Endothelial cell of umbilical vein (primary cell): ENCODE measurements around the gene PNPLA7. TPM values are rescaled to one million over a fixed set of nuclear protein-coding genes. Genes with fewer than 3 reads are reported as not detected.

Experiments
- BruUV-seq: library from RNA; stranded (reverse); fragments of 400-500 nt; replicated peaks from 2 replicates; lab custom pipeline; 2021; lab: Mats Ljungman, UMichigan
- CTCF ChIA-PET: fragments of 300-600, 350-600 bp; sonication (Branson Sonifier 250); formaldehyde crosslinking; loops from one replicate; lab custom pipeline; 2021; ENCODE audit warnings: antibody characterized with exemption, inconsistent platforms; lab: Charles Lee
- POLR2A ChIA-PET: fragments of 300-600, 350-600 bp; sonication (Branson Sonifier 250); formaldehyde crosslinking; loops from one replicate; lab custom pipeline; 2021; ENCODE audit warnings: antibody characterized with exemption, inconsistent platforms; lab: Charles Lee
- DNase-seq: peaks from one replicate; pipeline ENCODE4 v3.0.0-alpha.2; 2011; ENCODE audit warnings: low read depth, low spot score
- FAIRE-seq: peaks from 2 replicates; lab custom pipeline; 2011; peaks lifted over from hg19 to GRCh38; lab: Jason Lieb, UNC
- H2AFZ ChIP-seq: 2 replicates; pipeline ENCODE4 v1.6.0; 2012; ENCODE audit warnings: low read depth, low read length, control low read depth, inconsistent platforms
- H3K27ac ChIP-seq: 2 replicates; pipeline ENCODE4 v1.5.1; 2011; ENCODE audit warnings: low read depth, mild to moderate bottlenecking, control low read depth, low read length, moderate library complexity; ENCODE audit not compliant: insufficient read depth
- H3K27me3 ChIP-seq, 2 experiments: 2 replicates each; pipeline versions ENCODE4 v1.6.0 to v1.6.1; 2011; ENCODE audit warnings: low read length in 2 of 2, mixed read lengths in 1 of 2; ENCODE audit not compliant: control insufficient read depth in 2 of 2, insufficient read depth in 2 of 2
- H3K36me3 ChIP-seq, 2 experiments: 2 replicates in 1 of 2; 3 replicates in 1 of 2; pipeline ENCODE4 v1.5.1; 2011; ENCODE audit warnings: low read length in 2 of 2, mild to moderate bottlenecking in 1 of 2, moderate library complexity in 1 of 2; ENCODE audit not compliant: control insufficient read depth in 2 of 2, insufficient read depth in 2 of 2; ENCODE audit errors: extremely low read depth in 1 of 2
- H3K4me1 ChIP-seq: 3 replicates; pipeline ENCODE4 v1.5.1; 2011; ENCODE audit warnings: mild to moderate bottlenecking, low read length; ENCODE audit not compliant: control insufficient read depth, insufficient read depth; ENCODE audit errors: extremely low read depth
- H3K4me2 ChIP-seq: 2 replicates; pipeline ENCODE4 v1.6.1; 2011; ENCODE audit warnings: low read length, control low read depth, mixed read lengths; ENCODE audit not compliant: insufficient read depth
- H3K4me3 ChIP-seq, 3 experiments: fragments of 200-600 bp in 1 of 3; sonication (generic), shearing (Covaris generic) in 1 of 3; replicated peaks in 1 of 3; 2 replicates each; pipeline ENCODE4 v1.5.1; 2011 to 2016; ENCODE audit warnings: control low read depth in 3 of 3, low read length in 3 of 3, mild to moderate bottlenecking in 2 of 3, inconsistent platforms in 1 of 3, low read depth in 1 of 3, moderate library complexity in 1 of 3; ENCODE audit not compliant: insufficient read depth in 1 of 3
- H3K79me2 ChIP-seq: 2 replicates; pipeline ENCODE4 v1.6.0; 2012; ENCODE audit warnings: low read length, inconsistent platforms; ENCODE audit not compliant: control insufficient read depth, insufficient read depth
- H3K9ac ChIP-seq: replicated peaks from 2 replicates; pipeline ENCODE3; 2011; ENCODE audit warnings: low read length, control low read depth; ENCODE audit not compliant: insufficient read depth; ENCODE audit errors: extremely low read depth
- H3K9me1 ChIP-seq: replicated peaks from 3 replicates; pipeline ENCODE4 v1.6.0; 2011; ENCODE audit warnings: mild to moderate bottlenecking, low read length; ENCODE audit not compliant: control insufficient read depth, insufficient read depth; ENCODE audit errors: extremely low read depth
- H3K9me3 ChIP-seq: replicated peaks from 2 replicates; pipeline ENCODE4 v1.5.1; 2012; ENCODE audit warnings: low read length, inconsistent platforms; ENCODE audit not compliant: control insufficient read depth, insufficient read depth
- H4K20me1 ChIP-seq: replicated peaks from 2 replicates; pipeline ENCODE3; 2011; ENCODE audit warnings: mild to moderate bottlenecking, low read length; ENCODE audit not compliant: control insufficient read depth, insufficient read depth; ENCODE audit errors: extremely low read depth
- EZH2 ChIP-seq: IDR thresholded peaks from 2 replicates; pipeline ENCODE4 v1.6.1; 2012; ENCODE audit warnings: borderline replicate concordance, low read depth, mild to moderate bottlenecking, moderate library complexity, low read length, inconsistent platforms; ENCODE audit not compliant: severe bottlenecking
- FOS ChIP-seq: IDR thresholded peaks from 2 replicates; pipeline ENCODE4 v1.6.1; 2011; ENCODE audit warnings: mild to moderate bottlenecking, low read length, moderate library complexity, borderline replicate concordance; ENCODE audit not compliant: insufficient read depth
- GATA2 ChIP-seq: IDR thresholded peaks from 2 replicates; pipeline ENCODE4 v1.7.0; 2011; ENCODE audit warnings: low read depth, mild to moderate bottlenecking, moderate library complexity, mixed read lengths, low read length; ENCODE audit not compliant: insufficient read length, insufficient read depth
- JUN ChIP-seq: IDR thresholded peaks from 2 replicates; pipeline ENCODE4 v1.6.1; 2011; ENCODE audit warnings: borderline replicate concordance, low read depth; ENCODE audit not compliant: insufficient read length, insufficient read depth
- MAX ChIP-seq: IDR thresholded peaks from 2 replicates; pipeline ENCODE4 v1.6.1; 2011; ENCODE audit not compliant: insufficient read depth, insufficient read length
- MYC ChIP-seq: IDR thresholded peaks from one replicate; pipeline ENCODE4 v1.6.1; 2011; ENCODE audit warnings: mild to moderate bottlenecking, low read depth, low read length
- POLR2A ChIP-seq: IDR thresholded peaks from 2 replicates; pipeline ENCODE4 v1.6.1; 2012; ENCODE audit warnings: low read depth, mild to moderate bottlenecking, control low read depth, low read length
- dilution Hi-C: fragments of 300-500 bp; cut with MboI; formaldehyde crosslinking; loops from one replicate; pipeline ENCODE4 v1.15.0; 2019; ENCODE audit warnings: low sequenced_read_pairs; ENCODE audit not compliant: extremely low pct_ligation_motif_present
- intact Hi-C: fragments of 100-400 bp; cut with micrococcal nuclease; formaldehyde crosslinking; loops from one replicate; pipeline ENCODE4 v1.10.0; 2022
- polyA plus RNA-seq, 4 experiments: library from polyadenylated mRNA; depleted of rRNA in 3 of 4; stranded (reverse) in 3 of 4; unstranded in 1 of 4; fragments of >200 nt; gene quantifications; 2 replicates each; pipeline versions ENCODE4 v1.2.1 to v1.2.3, GENCODE V29; 2011 to 2012; ENCODE audit warnings: missing spikeins in 1 of 4
- total RNA-seq: library from RNA; stranded (reverse); gene quantifications from 2 replicates; pipeline ENCODE4 v1.2.3, GENCODE V29; 2021

PNPLA7 gene
- total and polyA plus RNA-seq, 2 donors (not counting 3 experiments of a cell fraction or from before 2014, with no cell fraction given) = 1.0 to 1.9 TPM

DNA sequence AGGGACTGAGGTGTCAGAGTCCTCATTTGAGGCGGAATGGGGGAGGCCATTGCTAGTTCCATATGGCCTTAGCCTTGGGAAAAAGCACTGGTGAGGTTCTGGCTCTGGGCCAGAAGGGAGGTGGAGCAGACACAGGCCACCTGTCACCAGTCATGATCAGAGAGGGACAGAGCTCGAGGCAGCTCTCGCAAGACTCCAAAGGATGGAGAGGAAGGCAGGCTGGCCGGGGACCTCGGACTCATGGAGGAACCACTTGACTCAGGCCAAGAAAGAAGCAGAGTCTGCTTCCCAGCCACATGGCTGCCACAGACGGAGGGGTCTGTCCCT lies 61.9 kb downstream of the PNPLA7 start:
- POLR2A ChIA-PET = no interaction called here

DNA sequence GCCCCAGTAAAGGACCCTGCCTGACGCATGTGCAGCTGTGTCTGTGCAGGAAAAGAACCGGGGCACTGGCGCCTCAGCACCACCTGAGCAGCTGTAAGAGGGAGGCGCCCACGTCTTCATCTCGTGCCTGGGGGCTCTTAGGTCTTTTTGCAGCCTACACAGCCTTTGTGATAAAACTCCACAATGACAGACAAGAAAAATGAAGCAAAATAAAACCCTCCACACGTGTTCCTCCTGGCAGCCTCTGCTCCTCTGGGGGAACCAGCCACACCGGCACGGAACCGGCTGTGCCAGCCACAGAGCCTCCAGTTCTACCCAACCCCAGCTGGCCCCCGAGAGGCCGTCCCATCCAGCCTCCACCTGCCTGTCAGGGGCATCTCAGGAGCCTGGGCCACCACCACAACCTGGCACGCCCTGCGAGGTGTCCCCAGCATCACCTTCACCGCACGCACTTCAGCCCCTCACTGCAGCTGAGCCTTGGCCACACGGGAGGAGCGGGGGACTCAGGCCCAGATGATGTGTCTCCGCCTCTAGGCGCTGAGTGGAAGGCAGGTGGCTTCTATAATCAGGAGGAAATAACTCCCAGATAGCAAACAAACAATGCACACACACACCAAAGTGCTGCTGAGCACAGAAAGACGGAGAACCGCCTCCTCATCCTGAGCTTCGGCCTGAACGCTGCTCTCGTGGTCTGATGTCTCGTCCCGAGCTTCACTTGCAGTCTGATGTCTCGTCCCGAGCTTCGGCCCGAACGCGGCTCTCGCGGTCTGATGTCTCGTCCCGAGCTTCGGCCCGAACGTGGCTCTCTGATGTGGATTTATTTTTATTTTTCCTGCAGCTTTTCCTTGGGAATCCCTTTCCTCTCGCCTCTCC lies 62.5 kb downstream of the PNPLA7 start:
- H3K9me3 ChIP-seq = no peaks in the 10 kb centered on the region
- TF ChIP-seq JUN (no peak), FOS (no peak), MAX (no peak)
- intact Hi-C loops = no loop called here
- H2AFZ ChIP-seq = no peak overlapping the region
- no peaks in the 10 kb centered on the region for H4K20me1 ChIP-seq
- BruUV-seq = no TSS peak
- H3K4me3 ChIP-seq = no peak overlapping the region
- FAIRE-seq (no peak), DNase-seq (no peak)
- ChIA-PET POLR2A (no interaction called here), CTCF (interaction anchor here (0.6 kb wide), 1 partner anchor 13 kb away, joined by 4 read pairs; no protein-coding TSS in a partner anchor)
- no peaks in the 10 kb centered on the region for H3K27me3 ChIP-seq
- no peaks in the 10 kb centered on the region for H3K4me1 ChIP-seq
- no peak overlapping the region for H3K9ac ChIP-seq
- no peak overlapping the region for H3K4me2 ChIP-seq
- H3K27ac ChIP-seq = no peak overlapping the region
- H3K79me2 ChIP-seq = no peaks in the 10 kb centered on the region
- dilution Hi-C loops = no loop called here
- H3K36me3 ChIP-seq = no peaks in the 10 kb centered on the region
- H3K9me1 ChIP-seq = no peaks in the 10 kb centered on the region

More for the DNA sequence above, 61.9 kb downstream of the PNPLA7 start:
- dilution Hi-C loops = no loop called here
- Histone ChIP-seq H3K4me2 (no peak overlapping the region), H3K9me3 (no peaks in the 10 kb centered on the region), H3K9me1 (no peaks in the 10 kb centered on the region), H3K36me3 (no peaks in the 10 kb centered on the region), H3K27me3 (no peaks in the 10 kb centered on the region), H3K27ac (no peak overlapping the region), H2AFZ (no peak overlapping the region), H4K20me1 (no peaks in the 10 kb centered on the region), H3K79me2 (no peaks in the 10 kb centered on the region), H3K4me1 (no peaks in the 10 kb centered on the region), H3K9ac (no peak overlapping the region), H3K4me3 (no peak overlapping the region)
- CTCF ChIA-PET = interaction anchor here (0.6 kb wide), 1 partner anchor 13 kb away, joined by 4 read pairs; no protein-coding TSS in a partner anchor
- DNase-seq = no peak
- no TSS peak for BruUV-seq
- intact Hi-C loops = no loop called here
- TF ChIP-seq POLR2A (no peak), MYC (no peak), GATA2 (no peak), EZH2 (no peak), FOS (no peak)
- no peak for FAIRE-seq
